ENCODE data around the gene GOLGA6L9.
"Not testable (repeated sequence)": the region's sequence is repeated elsewhere in the genome, so short reads cannot be mapped to it uniquely, and the experiment has no call there.

GOLGA6L9 gene

DNA sequence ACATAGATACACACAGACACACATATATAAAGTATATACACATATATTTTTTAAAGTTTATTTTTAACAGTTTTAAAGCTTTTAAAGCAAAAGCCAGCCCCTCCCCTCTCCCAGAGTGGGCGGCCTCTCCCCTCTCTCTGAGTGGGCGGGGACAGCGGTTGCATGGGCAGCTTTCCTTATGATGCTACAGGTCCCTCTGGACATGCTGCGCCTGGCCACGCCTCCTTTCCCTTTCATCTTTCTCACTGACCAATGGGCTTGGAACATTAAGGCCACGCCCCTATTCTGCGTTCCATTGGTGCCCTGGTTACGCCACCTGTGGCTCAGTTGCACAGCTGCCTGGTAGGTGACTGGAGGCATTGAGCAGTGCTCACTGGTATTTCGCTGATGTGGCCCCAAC is at the start of gene GOLGA6L9:
GOLGA6L9 (plus strand) TSS at position 124 of the 400 bp plus-strand sequence; CDS start at position 388, 264 bp downstream.
- not testable (repeated sequence) for DNase-seq

GRCh38 chr15:82381330-82381955 is 48.2 kb upstream of the GOLGA6L9 start:
- DNase-seq: not testable (repeated sequence)

DNA sequence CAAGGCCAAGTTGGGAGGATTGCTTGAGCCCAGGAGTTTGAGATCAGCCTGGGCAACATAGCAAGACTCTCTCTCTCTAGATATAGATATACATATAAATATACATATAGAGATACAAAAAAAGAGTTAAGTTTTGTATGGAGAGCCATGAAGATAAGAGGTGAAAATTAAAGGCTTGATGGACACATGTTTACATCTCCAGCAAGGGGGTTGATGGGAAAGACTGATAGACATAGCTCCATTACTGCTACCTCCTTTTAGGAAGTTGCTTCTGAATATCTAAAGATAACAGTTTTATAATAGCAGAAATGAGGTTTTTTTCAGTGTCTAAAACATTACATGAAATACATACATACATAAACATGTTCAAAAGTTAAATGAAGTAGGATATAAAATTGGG is 42.4 kb upstream of the GOLGA6L9 start:
- not testable (repeated sequence) for DNase-seq

DNA sequence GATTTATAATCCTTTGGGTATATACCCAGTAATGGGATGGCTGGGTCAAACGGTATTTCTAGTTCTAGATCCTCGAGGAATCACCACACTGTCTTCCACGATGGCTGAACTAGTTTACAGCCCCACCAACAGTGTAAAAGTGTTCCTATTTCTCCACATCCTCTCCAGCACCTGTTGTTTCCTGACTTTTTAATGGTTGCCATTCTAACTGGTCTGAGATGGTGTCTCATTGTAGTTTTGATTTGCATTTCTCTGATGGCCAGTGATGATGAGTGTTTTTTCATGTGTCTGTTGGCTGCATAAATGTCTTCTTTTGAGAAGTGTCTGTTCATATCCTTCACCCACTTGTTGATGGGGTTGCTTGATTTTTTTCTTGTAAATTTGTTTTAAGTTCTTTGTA is 39.5 kb upstream of the GOLGA6L9 start:
- DNase-seq: not testable (repeated sequence)

GRCh38 chr15:82392077-82392476 is 37.5 kb upstream of the GOLGA6L9 start:
- not testable (repeated sequence) for DNase-seq

DNA sequence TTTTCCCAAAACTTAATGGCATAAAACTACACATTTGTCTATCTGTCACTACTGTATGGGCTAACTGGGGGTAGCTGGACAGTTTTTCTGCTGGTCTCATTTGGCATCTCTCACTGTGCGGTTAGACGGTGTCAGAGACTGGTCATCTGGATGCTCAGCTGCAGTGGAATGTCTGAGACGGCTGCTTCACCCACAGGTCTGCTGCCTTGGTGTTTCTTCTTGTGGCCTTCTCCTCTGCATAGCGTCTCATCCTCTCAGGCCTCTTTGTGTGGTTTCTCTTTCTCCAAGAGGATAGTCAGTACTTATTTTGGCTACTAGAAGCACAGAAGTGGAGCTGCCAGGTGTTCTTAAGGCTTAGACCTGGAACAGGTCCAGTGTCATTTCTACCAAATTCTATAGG is 35.9 kb upstream of the GOLGA6L9 start:
- DNase-seq: no peak

DNA sequence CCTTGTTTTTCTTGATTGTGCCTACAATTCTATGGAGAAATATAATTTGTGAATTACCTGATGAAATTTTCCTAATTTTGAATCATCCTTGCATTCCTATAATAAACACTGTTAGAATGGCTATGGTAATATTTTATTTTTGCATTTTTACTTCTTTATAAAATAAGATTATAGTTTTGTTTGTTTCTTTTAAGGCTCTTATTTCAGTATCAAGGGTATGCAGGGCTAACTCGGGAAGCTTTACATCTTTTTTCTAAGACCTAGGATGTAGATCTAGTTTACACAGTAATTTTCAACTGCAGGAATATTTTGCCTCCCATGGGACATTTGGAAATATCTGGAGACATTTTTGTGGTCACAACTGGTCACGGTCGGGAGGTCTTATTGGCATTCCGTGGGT is 33.8 kb upstream of the GOLGA6L9 start:
- DNase-seq: not testable (repeated sequence)

GRCh38 chr15:82397817-82398216 is 31.8 kb upstream of the GOLGA6L9 start:
- no peak for DNase-seq

DNA sequence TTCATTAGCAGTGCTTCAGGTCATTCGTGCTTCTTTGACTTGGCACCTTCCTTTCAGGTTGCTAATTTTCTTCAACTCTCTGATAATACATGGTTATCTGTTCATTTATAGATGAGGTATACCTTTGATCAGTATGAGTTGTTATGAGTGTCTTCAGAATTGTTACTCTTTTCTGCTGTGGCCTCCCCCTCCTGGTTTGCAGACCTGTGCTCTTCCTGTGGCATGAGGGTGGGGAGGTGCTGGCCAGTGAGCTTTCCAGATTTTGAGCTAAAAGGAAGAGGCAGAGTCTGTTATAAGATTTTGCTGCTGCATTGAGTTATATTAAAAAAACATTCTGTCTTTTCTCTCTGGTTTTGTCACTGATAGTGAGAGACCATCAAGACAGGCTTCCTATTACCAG is 30.8 kb upstream of the GOLGA6L9 start:
- no peak for DNase-seq

DNA sequence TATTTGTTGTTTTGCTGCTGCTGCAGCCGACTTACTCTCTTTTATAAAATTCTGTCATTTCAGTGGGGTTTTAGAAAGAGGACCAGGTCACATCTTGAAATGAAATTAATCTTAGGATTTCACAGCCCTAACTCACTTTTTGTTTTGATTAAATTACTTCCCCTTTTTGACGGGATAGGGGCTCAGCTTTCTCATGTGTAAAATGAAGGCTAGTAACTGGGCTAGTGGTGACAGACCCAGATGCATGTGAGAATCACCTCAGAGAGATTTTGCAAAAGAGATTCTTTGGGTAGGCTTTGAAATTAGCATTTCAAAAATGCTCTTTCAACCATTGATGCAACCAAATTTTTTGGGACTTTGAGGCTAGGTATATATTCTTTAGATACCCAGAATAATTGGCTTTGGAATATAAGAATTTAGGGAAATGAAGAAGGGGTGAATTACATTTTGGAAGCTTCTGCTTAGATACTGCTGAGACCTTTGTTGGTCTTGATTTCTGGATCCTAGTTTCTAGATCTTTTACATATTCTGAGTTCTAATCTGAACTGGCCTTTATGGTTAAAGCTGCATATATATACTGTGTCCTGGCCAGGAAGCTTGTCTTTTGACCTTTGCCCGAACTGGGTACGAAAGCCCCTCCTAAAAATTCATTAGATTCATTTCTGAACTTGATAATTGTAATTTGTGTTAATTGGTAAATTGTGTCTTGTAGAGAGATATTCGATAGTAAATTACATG is 30.1 kb upstream of the GOLGA6L9 start:
- not testable (repeated sequence) for DNase-seq

DNA sequence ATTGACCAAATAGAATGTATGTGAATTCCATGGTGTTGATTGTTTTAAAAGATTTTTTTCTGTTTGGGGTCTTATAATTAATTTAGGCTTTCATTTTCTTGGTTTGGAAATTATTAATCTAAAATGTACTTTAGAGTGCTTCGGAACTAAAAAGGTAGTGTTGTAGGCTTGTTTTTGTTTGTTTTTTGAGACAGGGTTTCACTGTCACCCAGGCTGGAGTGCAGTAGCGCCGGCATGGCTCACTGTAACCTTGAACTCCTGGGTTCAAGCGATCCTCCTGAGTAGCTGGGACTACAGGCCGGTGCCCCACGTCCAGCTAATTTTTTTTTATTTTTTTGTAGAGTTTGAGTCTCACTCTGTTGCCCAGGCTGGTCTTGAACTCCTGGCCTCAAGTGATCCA is 27.7 kb upstream of the GOLGA6L9 start:
- not testable (repeated sequence) for DNase-seq

- DNase-seq: not testable (repeated sequence)
Observed at GRCh38 chr15:82402341-82402740, 27.3 kb upstream of the GOLGA6L9 start.

DNA sequence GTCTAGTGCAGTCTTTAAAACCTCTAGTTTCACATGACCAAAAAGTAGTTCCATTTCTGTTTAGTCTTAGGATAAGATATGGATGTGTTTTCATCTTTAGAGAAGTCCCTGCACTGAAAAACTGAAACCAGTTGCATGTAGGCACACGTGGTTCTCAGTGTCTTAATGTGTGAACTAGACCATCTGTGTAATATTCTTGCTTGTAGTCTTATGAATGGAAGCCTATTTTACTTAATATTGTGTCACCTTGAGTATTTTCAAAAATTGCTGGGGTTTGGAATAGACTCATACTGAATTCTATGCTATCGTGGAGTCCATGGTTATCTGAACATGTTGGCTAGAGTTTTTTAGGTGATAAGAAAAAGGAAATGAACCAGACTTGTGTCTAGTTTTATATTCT is 23.4 kb upstream of the GOLGA6L9 start:
- DNase-seq: not testable (repeated sequence)

DNA sequence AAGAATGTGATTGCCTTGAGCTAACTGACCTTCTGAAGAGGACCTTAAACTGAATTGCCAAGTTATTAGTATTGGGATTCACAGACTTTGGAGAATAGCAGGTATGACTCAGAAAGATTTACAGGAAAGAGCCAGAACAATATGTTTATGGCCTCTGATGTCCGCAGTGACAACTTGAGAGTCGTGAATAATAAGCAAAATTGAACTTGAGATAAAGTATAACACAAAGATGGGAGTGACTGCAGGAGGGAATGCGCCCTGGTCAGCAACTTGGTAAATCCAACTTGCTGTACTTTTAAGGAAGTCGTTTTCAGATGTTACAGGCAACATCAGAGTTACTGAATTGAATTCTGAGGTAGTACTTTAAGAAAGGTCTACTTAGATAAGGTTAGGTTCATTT is 19.3 kb upstream of the GOLGA6L9 start:
- not testable (repeated sequence) for DNase-seq

DNA sequence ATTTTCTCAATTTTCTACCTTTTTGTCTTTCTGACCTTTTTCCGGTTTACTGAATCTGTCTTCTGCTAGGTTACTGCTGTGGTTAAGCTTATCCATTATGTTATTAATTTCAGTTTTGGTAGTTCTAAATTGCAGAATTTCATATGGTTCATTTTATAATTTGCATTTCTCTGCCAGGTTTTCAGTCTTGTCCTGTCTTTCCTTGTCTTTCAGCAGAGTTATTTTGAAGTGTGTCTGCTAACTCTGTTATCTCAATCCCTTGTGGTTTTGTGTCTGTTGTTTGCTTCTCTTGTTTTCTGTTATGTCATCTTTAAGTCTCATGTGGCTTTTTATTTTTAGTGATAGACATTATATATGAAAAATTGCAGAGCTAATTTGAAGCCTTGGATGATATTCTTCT is 18.0 kb upstream of the GOLGA6L9 start:
- not testable (repeated sequence) for DNase-seq

DNA sequence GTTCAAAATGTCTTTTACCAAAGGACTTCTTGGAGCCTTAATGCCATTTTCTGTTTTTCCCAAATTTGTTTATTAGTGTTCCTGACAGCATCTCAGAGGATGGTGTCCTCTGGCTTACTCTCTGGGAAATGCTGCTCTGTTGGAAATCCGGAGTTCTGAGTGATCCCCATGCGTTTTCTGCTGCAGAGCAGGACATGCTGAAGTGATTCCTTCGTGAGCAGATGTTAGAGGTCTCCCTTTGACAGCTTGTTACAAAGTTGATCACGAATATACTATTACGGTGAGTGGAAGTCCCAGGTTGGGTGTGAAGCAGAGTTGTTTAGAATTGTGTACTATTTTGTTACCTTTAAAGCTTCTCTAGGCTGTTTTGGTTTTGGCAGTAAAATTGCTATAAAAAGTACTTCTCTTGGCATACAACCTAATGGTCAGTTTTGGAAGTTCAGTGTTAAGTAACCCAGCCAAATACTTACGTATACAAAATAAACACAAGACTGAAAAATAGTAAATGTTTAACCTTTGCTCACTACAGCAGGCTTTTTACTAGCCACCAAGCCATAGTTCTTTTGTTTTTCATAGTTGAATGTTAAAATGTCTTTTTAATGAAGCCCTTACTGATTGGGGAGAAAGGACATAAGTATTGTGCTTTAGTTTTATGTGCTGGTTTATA is 15.0 kb upstream of the GOLGA6L9 start:
- not testable (repeated sequence) for DNase-seq

GRCh38 chr15:82420516-82420915 is 9.1 kb upstream of the GOLGA6L9 start:
- not testable (repeated sequence) for DNase-seq

DNA sequence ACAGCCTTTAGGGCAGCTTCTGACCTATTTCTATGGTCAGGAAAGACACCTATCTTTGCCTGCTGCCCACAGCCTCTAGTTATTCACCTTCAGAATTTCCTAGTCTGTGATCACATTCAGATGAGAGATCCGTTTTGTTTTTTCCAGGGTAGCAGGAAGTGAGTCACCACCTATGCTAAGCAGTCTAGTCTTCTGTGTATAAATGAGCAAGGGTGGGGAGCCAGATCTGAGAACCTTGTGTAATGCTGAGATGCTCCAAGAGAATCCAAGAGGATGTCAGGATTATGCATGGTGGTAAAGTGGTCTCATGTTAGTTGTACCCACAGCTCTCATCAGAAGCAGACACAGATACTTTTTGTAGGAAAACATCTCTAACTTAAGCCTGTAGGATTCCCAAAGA is 8.7 kb upstream of the GOLGA6L9 start:
- DNase-seq: not testable (repeated sequence)

DNA sequence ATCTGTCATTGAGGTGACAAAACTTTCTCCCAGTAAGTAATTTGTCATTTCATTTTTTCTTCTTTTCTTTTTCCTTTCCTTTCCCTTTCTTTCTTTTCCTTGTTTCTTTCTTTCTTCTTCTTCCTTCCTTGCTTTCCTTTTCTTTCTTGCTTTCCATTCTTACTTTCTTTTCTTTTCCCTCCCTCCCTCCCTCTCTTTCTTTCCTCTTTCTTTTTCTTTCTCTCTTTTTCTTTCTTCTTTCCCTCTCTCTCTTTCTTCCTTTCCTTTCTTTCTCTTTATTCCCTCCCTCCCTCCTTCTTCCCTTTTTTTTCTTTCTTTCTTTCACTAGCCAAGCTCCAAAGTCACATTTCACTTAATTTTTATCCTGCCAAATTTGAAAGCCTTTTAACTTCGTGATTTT is 2.5 kb upstream of the GOLGA6L9 start:
- not testable (repeated sequence) for DNase-seq

- DNase-seq: not testable (repeated sequence)
Observed at GRCh38 chr15:82445420-82445819, 15.8 kb downstream of the GOLGA6L9 start.

DNA sequence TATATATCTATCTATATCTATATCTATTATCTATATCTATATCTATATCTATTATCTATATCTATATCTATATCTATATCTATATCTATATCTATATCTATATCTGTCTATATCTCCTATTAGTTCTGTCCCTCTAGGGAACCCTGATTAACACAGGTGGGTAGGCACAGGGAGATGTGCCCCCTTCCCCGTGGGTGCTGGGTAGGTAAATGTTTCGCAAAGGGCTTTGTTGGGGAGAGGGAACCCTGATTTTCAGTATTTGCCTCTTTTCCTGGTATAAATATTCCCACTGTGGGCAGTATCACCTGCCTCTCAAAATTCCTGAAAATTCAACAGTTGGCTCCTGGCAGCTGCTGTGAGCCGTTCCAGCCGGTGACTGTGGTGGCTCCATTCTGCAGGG is 27.7 kb downstream of the GOLGA6L9 start:
- not testable (repeated sequence) for DNase-seq

- not testable (repeated sequence) for DNase-seq
Observed at GRCh38 chr15:82465629-82466028, 36.0 kb downstream of the GOLGA6L9 start.

DNA sequence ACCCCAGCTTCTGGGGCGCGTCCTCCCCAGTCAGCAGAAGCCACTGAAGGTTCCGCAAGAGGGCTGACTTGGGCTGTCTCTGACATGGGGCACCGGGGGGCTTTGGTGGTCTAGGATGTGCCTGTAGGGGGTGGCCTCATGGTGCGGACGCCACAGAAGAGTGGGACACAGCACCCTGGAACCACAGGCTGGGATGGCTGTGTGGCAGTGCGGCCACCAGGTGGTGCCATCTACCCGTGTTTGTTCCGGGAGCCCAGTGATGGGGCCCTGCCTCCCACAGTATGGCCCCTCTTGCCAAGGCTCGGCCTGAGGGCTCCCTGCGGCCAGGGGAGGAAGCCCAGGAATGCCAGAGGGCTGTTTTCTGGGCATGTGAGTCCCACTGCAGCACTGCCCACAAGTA is 38.6 kb downstream of the GOLGA6L9 start:
- not testable (repeated sequence) for DNase-seq

GRCh38 chr15:82469381-82469780 is 39.8 kb downstream of the GOLGA6L9 start:
- DNase-seq: not testable (repeated sequence)
